Middle frontal gyrus (tissue), 1 donor: ENCODE data around the gene PRKX.
"Not testable (repeated sequence)": the region's sequence is repeated elsewhere in the genome, so short reads cannot be mapped to it uniquely, and the experiment has no call there.

Experiments
- DNase-seq: peaks from one replicate; pipeline ENCODE4 v3.0.0-alpha.2; 2015; ENCODE audit warnings: low spot score; ENCODE audit errors: extremely low spot score

PRKX gene

GRCh38 chrX:3582451-3582850, 131.0 kb downstream of the PRKX start:
- no peak for DNase-seq

GRCh38 chrX:3581609-3582108, 131.8 kb downstream of the PRKX start:
- no peak for DNase-seq

DNA sequence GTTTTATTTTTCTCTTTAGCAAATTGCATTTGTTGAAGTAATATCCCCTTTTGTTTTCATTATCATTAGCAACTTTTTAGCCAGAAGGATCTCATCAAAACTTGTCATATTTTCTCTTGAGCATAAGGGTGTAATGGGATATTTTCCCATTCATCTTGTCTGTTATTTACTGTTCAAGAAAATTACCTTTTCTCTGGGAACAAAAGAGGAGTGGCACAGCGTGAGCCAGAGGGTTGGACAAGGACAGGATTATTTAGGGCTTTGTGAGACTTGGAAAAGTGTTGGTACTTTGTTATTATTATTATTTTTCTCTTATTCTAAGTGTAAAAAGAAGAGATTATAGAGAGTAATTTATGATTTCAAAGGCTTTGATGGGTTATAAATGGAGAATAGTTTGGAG, 135.9 kb downstream of the PRKX start:
- DNase-seq = no peak

DNA sequence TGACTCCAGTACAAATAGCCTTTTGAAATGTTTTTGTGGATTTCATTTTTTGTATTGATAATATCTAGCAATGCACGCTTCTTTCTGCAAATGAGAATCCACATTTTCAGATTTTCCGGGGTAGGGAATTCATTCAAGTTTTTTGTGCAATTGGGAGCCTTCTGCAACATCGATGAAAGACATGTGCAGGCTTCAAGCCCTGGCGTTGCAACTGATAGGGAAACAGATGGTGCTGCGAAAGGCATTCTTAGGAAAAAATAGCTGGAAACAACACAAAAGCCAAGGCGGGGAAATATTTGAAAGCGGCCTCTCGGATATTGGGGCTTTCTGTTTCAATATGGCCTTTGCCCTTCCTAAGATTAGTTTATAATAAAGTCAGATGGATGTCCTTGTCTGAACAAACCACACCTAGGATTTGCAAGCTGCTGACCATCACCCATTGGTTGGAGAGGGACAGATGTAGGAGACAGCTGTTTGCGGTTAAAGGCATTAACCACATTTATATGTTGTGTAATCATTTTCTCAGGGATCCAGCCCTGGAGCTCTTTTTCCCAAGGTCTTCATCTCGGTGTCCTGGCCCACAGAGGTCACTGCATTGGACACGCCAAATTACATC, 136.5 kb downstream of the PRKX start:
- no peak for DNase-seq

- no peak for DNase-seq
Measured at GRCh38 chrX:3567686-3568085, 145.8 kb downstream of the PRKX start.

DNA sequence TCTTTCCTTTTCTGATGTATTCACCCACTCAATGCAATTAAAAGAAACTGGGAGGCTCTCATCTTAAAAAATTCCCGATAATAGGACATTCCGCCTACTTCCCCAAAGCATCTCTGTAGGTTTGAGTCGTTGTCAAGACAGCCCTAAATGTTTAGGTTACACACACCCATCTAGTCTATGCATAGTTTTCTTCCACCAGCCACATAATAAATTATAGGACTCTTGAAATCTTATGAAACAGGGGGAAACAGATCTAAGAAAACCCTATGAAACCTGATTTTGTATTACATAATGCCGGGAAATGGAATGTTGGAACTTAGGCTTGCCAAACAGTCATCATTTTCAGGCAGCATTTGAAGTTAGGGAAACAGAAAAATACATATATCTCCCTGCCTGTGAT, 150.0 kb downstream of the PRKX start:
- no peak for DNase-seq

DNA sequence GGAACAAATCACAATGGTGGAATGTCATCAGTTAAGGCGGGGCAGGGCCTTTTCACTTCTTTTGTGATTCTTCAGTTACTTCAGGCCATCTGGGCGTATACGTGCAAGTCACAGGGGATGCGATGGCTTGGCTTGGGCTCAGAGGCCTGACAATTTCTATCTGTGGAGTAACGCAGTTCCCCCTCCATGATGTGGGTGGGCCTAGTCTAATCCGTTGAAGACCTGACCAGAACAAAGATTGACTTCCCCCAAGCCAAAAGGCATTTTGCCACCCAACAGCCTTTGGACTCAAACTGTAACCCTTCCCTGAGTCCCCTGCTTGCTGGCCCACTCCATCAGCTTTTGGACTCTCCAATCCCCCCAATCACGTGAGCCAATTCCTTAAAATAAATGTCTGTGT, 153.4 kb downstream of the PRKX start:
- not testable (repeated sequence) for DNase-seq
